HG03039 (cell line): Measurements from ENCODE around the gene HDGFL2.

Experiments
- ATAC-seq: cut with Tn5 transposase; IDR thresholded peaks from one replicate; pipeline ENCODE4 v1.9.1; 2021; ENCODE audit warnings: mild to moderate bottlenecking, moderate library complexity; ENCODE audit not compliant: unreplicated experiment

The HDGFL2 gene

DNA sequence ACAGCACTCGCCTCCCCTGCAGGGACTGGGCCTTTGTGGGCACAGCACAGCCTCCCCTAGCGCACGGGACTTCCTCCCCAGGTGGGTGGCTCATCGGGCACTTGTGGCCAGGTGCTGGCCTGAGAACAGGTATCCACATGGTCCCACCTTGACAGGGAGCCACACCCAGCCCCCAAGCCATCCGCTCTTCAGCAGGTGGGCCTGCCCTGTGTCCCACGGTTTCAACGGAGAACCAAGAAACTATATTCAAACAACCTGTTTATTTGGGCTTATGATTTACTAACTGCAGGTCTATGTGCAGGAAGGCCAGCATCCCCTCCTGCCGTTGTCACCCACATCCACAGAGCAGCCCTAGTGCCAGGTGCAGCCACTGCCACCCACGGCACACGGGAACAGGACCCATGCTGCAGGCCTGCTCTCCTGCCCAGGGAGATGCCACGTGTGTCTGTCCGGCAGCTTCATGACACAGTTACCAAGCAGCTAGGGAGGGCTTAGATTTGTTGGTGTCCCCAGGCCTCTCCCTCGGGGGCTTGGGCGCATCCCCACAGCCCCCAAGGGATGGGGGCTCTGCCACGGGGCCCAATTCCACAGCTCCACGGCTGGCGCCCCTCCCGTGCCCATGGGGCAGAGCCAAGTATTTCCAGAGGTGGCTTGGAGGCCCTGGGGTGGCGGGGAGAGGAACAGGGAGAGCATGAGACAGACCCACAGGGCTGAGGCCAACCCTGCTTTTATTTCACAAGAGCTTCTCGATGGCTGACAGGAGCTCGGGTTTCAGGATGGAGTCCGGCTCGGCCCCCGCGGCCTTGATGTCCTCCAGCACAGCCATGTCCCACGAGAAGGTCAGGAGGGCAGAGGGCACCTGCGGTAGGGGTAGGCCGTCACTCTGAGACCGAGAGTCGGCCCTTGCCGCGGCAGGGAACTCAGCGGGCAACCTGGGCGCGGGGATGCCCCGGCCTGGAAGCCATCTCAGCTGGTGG is 27.0 kb upstream of the HDGFL2 start:
- ATAC-seq, result no peak

DNA sequence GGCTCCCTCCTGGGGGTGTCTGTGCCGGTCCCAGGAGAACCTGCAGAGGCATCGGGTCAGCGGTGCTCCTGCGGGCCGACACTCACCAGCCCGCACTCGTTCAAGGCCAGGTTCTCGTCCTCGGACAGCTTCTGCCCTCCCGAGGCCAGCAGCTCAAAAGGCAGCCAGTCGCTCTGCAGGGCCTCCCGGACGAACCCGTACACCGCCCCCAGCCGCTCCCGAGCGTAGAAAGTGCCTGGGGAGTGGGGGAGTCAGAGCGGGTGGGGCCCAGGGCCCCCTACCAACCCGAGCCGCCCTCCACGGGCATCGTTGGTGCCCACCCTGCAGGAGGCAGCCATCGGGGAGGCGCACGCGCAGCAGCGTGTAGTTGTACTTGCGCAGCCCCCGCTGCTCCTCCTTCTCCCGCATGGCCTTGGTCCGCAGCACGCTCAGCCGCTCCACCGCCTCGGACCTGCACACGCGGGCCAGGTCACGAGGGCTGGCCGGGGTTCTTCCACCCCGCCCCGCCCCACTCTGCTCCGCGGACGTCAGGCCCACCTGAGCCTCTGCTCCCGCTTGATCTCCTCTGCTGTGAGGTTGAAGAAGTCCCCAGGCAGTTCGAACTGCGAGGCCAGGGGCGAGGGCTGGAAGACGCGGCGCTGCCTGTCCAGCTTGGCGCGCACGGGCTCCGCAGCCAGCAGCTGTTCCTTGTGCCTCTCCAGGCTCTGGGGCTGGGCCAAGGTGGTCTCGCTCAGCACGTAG is 26.0 kb upstream of the HDGFL2 start:
- ATAC-seq, result no peak

DNA sequence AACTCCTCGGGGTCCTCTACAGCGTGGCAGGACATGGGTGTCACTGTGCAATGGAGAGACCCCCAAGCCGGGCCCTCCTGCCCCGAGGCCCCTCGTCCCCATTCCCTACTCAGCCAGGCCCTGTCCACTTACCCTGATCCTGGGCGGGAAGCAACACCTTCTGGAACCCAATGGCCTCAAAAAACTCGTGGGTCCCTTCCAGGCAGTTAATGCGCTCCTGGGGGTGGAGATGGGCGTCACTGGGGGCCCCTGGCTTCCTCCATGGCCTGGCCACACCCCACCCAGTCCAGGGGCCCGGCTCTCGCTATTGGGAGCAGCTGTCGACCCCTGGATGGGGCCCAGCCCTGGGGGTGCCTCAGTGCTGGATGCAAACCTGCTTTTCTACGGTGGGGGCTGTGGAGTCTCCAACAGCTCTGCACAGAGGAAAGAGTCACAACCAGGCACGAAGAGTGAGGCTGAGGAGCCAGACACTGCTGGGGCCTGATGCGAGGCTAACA is 25.3 kb upstream of the HDGFL2 start:
- no peak for ATAC-seq

- no peak for ATAC-seq
Measured at GRCh38 chr19:4447327-4448146, 24.6 kb upstream of the HDGFL2 start.

DNA sequence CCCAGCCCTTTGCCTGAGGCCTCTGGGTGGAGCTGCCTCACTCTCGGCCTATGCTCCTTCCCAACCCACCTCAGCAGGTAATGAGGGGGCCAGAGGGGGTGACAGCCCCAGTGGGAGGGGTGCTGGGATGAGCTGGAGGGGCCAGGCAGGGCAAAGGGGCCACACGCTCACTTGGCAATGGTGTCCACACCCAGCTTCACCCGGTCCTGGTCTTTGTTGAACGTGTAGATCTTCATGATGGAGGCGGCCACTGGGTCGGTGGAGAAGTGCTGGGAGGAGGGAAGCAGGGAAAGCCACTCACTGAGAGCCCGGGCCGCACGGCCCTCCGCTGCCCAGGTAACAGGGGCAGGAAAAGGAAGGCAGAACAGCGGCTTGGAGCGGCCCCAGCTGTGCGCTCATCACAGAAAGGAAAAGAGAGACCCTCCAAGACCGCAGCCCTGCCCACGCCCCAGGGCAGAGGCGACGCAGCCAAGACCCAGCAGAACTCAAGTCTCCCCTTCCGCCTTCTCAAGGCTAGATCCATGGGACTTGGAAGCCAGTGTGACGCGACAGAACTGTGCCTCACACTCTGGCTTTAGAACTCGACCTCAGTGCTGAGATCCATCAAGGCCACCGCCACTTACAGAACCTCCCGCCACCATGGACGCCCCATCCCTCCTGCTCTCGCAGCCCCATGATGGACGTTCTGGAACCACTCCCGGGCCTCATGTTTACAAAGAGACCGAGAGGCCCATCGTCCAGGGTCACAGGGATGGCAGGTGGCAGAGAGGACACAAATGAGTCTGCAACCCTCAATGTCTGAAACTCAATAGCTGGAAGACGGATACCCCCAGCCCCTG is 23.7 kb upstream of the HDGFL2 start:
- no peak for ATAC-seq

DNA sequence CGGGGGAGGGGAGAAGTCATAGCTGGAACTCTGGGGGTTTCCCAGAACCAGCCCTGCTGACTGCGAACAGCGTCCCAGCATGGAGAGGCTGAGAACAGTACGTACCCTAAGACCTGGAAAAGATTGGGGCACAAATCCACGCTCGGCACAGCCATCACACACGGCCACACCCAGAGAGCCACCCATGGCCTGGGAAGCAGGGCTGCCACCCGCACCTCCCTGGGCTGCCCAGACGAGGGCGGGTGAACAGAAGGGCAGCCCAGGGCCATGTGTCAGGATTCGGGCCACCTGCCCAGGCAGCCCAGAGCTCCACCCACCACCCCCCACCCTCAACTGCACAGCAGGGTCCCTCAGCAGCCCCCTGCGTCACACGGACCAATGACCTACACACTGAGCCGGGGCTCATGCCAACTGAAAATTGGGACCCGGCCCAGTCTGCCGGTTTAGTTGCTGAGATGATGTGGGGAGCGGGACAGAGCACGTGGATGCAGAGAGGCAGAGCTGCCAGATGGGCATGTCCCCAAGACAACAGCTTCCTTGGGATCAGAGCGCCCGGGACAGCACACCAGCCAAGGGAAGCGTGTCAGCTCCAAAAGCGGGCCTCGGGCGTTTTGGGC is 23.0 kb upstream of the HDGFL2 start:
- ATAC-seq, result no peak

GRCh38 chr19:4449639-4450028 is 22.5 kb upstream of the HDGFL2 start:
- ATAC-seq, result no peak

- no peak for ATAC-seq
Measured at GRCh38 chr19:4452230-4452990, 19.7 kb upstream of the HDGFL2 start.

DNA sequence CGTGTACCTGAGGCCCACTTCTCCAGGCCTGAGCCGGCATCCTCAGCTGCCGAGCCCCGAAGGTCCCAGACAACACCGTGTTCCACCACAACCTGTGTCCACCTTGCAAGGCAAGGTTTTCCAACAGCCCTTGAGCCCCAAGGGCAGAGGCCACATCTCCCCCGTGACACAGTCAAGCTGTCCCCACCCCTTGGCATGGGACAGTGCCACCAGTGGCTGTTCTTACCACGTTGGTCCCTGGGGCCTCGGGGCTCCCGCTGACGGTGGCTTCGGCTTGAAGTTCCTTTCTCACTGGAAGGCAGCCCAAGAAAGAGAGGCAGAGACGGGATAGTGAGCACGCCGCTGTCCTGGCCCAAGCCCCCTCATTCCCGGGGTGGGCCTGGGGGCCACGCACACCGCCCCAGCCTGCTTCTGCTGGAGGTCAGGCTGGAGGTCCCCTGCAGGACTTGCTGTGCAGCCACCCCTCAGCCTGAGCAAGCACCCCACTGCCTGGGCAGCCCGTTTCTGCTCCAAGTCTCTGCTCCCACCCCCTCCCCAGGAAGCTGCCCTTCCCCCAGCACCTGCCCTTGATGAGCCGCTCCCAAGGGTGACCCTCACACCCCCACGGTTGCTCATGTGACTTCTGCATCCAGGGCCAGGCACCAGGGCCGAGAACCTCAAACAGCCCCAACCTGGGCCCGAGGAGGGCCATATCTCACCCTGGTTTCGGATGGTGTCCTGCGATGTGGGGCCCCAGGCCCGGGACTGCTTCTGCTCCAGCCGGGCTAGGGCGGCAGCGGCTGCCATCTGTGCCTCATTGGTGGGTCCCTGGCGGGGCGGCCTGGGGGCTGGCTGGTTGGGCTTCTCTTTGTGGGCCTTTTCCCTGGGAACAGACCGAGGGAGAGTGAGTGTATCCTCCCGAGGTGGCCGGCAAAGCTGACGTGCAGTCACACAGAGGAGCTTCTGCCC is 18.6 kb upstream of the HDGFL2 start:
- ATAC-seq, result no peak

DNA sequence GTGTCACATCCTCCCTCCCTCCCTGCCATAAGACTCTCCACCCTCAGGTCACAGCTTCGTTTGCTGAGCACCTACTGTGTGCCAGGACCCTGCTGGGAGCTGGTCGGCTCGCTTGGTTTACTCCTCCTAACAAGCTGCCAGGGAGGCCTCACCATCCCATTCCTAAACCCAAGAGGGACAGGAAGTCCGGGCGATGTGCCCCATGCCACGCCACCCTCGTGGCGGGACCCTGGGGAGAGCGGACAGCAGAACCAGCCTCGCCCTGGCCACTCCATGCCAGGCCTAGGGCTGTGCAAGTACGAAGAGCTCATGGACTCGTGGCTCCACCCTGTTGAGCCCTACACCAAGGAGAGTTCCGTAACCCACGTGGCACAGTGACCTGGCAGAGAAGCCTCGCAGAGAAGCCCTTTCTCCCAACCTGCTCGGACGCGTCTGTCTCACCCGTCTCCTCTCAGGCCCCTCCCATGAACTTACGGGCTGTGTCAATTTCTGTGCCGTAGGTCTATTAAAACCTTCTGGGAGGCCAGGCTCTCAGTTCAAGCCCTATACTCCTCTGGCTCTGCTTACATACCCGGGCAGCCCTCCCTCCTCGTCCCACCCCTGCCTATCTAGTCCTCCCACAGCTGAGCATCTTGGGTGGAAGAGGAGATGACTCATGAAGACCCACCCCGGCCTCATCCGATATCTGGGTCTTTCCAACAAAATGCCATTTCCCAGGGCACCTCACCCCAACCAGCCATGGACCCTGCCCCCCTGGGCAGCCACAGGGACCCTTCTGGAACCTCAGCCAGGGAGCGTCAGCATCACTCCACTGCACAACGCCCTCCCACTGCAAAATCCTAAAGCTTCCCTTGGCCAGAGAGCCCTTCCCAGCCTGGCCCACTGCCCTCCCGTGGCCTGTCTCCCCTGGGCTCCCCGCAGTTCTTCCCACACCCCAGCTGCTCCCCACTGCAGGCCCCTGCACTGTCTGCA is 17.1 kb upstream of the HDGFL2 start:
- no peak for ATAC-seq

GRCh38 chr19:4455719-4456475 is 16.2 kb upstream of the HDGFL2 start:
- no peak for ATAC-seq

DNA sequence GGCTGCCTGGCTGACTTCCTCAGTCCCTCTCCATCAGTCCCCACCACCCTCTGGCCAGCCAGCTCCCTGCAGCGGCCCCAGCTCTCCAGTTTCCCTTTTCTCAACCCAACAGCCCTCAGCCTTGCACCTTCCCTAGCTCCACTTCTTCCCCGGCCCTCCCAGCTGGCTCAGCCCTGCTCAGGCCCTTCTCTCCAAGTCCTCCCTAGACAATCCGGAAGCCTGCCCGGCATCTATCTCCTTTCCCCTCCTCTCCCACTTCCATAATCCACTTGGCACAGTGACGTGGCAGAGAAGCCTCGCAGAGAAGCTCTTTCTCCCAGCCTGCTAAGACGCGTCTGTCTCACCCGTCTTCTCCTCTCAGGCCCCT is 15.6 kb upstream of the HDGFL2 start:
- no peak for ATAC-seq

GRCh38 chr19:4456843-4457653 is 15.0 kb upstream of the HDGFL2 start:
- no peak for ATAC-seq

DNA sequence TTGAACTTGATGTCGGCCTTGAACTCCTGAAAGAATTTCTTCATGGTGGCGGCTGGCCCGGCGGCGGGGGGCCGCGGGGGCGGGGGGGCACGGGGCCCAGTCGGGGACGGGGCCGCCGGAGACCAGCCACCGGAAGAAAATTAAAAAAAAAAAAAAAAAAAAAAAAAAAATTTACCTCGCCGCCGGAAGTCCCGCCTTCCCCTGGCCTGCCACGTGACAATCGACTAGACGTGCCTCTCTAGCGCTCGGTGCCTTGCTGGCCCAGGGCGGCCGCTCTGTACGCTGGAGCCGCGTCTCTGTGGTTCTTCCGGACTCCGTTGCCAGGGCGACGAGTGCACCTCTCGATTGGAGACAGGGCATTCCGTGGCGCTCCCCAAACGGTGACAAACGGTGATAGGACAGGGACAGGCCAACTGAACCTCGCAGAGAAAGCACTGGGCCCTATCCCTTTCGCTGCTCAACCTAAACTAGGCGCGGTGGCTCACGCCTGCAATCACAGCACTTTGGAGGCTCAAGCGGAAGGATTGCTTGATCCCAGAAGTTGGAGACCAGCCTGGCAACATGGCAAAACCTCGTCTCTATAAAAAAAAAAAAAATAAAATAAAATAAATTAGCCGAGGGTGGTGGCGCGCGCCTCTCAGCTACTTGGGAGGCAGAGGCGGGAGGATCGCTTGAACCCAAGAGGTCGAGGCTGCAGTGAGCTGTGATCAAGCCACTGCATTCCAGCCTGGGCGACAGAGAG is 14.3 kb upstream of the HDGFL2 start, which contains the start of gene UBXN6:
TSS of gene UBXN6 (minus strand) at position 141 of the 742 bp plus-strand sequence. CDS start at position 44, 97 bp downstream.
- ATAC-seq, result peak; percentile 83
